ENCODE results near the gene PICK1.

PICK1 gene

GRCh38 chr22:38056969-38057891, at the start of gene PICK1:
Gene PICK1 (plus strand): TSS chr22:38057404. CDS start chr22:38057810, 406 bp downstream.
- DNase-seq (ENCODE audit: low read depth) = peak; percentile 40
- peak within 1 kb of the TSS; percentile 64 for H3K4me3 ChIP-seq (ENCODE audit: low read depth, low read length)

GRCh38 chr22:38009000-38009806, 48.0 kb upstream of the PICK1 start:
- H3K4me3 ChIP-seq (ENCODE audit: low read depth, low read length) = no peak overlapping the region
- DNase-seq (ENCODE audit: low read depth) = no peak

GRCh38 chr22:38012604-38013072, 44.6 kb upstream of the PICK1 start:
- DNase-seq (ENCODE audit: low read depth) = no peak
- no peak overlapping the region for H3K4me3 ChIP-seq (ENCODE audit: low read depth, low read length)

- H3K4me3 ChIP-seq (ENCODE audit: low read depth, low read length) = no peak overlapping the region
- no peak for DNase-seq (ENCODE audit: low read depth)
These were observed 43.1 kb upstream of the PICK1 start for GRCh38 chr22:38014083-38014482.

GRCh38 chr22:38016182-38017151, 40.7 kb upstream of the PICK1 start:
- H3K4me3 ChIP-seq (ENCODE audit: low read depth, low read length) = no peak overlapping the region
- no peak for DNase-seq (ENCODE audit: low read depth)

- no peak for DNase-seq (ENCODE audit: low read depth)
- H3K4me3 ChIP-seq (ENCODE audit: low read depth, low read length) = no peak overlapping the region
These were observed 39.8 kb upstream of the PICK1 start for GRCh38 chr22:38017272-38017920.

GRCh38 chr22:38017939-38018885, 39.0 kb upstream of the PICK1 start:
- no peak overlapping the region for H3K4me3 ChIP-seq (ENCODE audit: low read depth, low read length)
- no peak for DNase-seq (ENCODE audit: low read depth)

GRCh38 chr22:38018938-38019827, 38.0 kb upstream of the PICK1 start:
- no peak overlapping the region for H3K4me3 ChIP-seq (ENCODE audit: low read depth, low read length)
- no peak for DNase-seq (ENCODE audit: low read depth)

- DNase-seq (ENCODE audit: low read depth) = no peak
- H3K4me3 ChIP-seq (ENCODE audit: low read depth, low read length) = no peak overlapping the region
These were observed 36.0 kb upstream of the PICK1 start for GRCh38 chr22:38021206-38021605.

GRCh38 chr22:38023045-38023444, 34.2 kb upstream of the PICK1 start:
- no peak overlapping the region for H3K4me3 ChIP-seq (ENCODE audit: low read depth, low read length)
- DNase-seq (ENCODE audit: low read depth) = no peak

GRCh38 chr22:38025514-38025913, 31.7 kb upstream of the PICK1 start:
- H3K4me3 ChIP-seq (ENCODE audit: low read depth, low read length) = no peak overlapping the region
- DNase-seq (ENCODE audit: low read depth) = no peak

- no peak for DNase-seq (ENCODE audit: low read depth)
- no peak overlapping the region for H3K4me3 ChIP-seq (ENCODE audit: low read depth, low read length)
These were observed 30.8 kb upstream of the PICK1 start for GRCh38 chr22:38026130-38027111.

GRCh38 chr22:38027487-38027886, 29.7 kb upstream of the PICK1 start:
- H3K4me3 ChIP-seq (ENCODE audit: low read depth, low read length) = no peak overlapping the region
- DNase-seq (ENCODE audit: low read depth) = no peak

- no peak for DNase-seq (ENCODE audit: low read depth)
- H3K4me3 ChIP-seq (ENCODE audit: low read depth, low read length) = no peak overlapping the region
These were observed 28.7 kb upstream of the PICK1 start for GRCh38 chr22:38028344-38029130.

GRCh38 chr22:38029370-38029769, 27.8 kb upstream of the PICK1 start:
- DNase-seq (ENCODE audit: low read depth) = no peak

More at GRCh38 chr22:38029370-38029769, 27.8 kb upstream of the PICK1 start:
- H3K4me3 ChIP-seq (ENCODE audit: low read depth, low read length) = no peak overlapping the region

All from skeletal muscle cell (primary cell).